Right forelimb (tissue), 1 donor: ENCODE measurements around the gene COX20.
"Not testable (repeated sequence)": the region's sequence is repeated elsewhere in the genome, so short reads cannot be mapped to it uniquely, and the experiment has no call there.

Experiments
- DNase-seq: peaks from one replicate; pipeline ENCODE4 v3.0.0-alpha.2; 2018

Gene COX20

DNA sequence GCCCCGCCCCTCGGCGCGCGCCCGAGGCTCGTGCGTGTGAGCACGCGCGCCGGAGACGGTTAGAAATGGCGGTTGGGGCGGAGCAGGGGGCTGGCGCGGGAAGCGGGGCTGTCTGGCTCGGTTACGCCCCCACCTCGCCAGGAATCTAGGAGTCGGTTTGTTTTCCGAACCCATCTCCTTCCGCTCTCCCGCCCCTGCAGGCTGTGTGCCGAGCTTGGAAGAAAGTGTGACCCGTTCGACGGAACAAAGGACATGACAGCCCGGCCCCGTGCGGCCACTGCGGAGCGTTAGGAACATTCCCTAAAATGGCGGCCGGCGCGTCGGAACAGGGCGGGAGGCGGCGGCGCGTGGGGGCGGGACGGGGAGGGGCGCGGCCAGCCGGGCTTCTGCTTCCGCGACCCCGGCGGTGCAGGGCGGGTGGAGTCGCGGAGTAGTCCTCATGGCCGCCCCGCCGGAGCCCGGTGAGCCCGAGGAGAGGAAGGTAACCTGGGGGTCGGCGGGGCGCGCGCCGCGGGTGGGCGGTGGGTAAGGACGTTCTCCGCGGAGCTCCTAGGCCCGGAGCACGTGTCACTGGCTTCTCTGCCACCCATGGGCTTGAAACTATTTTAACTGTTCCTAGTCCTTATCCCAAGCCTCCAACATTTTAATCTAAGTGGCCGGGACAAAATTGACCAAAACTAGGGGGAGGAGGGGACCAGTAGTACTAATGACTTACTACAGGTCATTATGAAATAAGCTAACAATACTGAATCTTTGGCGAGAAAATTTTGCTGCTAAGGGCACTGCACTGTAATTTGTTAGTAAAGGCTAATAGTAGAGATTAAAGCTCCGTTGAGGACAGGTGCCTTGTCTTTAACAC, at the start of gene COX20:
TSS of gene COX20 (plus strand) at position 383 of the 859 bp plus-strand sequence. CDS start at position 440, 57 bp downstream.
- peak; percentile 97 for DNase-seq

DNA sequence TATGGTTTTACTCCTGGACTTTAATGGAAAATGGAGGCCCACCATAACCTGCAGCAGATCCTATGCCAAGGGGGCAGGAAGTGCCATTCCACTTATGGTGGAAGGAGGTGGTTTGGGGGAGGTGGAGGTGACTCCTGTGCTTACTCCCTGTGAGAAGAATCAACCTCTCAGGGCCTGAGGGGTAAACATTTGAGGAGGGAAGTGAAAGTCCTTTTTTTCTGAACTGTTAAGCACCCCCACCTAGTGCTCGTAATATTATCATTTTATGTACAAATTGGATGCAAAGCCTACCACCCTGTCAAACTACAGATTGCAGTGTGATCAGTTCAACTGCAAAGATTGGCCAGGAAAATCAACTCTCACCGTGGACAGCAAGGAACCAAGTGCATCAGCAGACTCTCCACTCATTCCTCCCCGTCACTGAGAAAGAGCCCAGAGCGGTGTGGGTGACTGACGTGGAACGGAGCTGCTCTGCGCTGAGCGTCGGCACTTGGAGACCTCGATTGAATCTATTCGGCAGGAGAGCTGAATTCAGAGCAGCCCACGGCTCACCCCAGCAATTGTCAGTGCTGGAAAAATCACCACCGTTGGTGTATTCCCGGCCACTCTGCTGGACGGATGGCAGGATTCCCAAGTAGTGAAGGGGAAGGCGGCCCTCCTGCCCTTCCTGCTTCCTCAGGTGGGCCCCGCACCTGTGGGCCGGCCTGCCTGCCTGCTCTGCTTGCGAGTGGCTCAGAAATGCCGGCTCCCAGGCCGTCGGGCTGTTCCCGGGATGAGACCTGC, 46.8 kb upstream of the COX20 start:
- DNase-seq, result no peak

DNA sequence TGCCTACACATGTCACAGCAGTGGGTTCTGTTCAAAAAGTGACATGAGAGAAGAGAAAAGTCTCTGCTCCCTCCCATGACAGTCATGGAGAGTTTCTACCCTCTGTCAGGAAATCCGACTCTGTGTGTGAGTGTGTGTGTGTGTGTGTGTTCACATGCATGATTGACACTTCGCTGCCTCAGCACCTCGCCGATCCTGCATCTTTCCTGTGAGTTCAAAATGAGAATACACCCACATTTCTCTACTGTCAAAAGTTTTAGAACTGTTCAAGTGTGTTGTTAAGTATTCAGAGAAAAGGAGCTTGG, 46.2 kb upstream of the COX20 start:
- DNase-seq, result no peak

DNA sequence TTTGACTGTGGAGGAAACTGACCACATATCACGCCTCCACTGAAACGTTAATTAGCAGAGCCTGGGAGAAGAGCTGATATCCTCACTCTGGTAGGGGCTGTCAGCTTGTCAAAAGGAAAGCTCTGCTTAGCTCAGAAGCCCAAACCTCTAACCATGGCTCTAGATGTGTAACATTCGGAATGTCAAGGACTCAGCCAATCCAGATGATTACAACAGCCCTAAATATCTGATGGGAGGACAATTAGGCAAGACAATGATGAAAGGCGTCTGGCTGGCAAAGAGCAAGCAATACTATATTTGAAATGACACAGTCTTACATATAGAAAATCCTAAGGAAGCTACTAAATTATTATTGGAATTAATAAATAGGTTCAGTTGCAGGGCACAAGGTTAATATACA, 45.7 kb upstream of the COX20 start:
- no peak for DNase-seq

- DNase-seq, result no peak
Measured at GRCh38 chr1:244791061-244791460, 44.4 kb upstream of the COX20 start.

GRCh38 chr1:244792188-244792850, 43.1 kb upstream of the COX20 start:
- DNase-seq, result no peak

- DNase-seq, result no peak
Measured at GRCh38 chr1:244794071-244794470, 41.4 kb upstream of the COX20 start.

- DNase-seq, result not testable (repeated sequence)
Measured at GRCh38 chr1:244794516-244794915, 40.9 kb upstream of the COX20 start.

DNA sequence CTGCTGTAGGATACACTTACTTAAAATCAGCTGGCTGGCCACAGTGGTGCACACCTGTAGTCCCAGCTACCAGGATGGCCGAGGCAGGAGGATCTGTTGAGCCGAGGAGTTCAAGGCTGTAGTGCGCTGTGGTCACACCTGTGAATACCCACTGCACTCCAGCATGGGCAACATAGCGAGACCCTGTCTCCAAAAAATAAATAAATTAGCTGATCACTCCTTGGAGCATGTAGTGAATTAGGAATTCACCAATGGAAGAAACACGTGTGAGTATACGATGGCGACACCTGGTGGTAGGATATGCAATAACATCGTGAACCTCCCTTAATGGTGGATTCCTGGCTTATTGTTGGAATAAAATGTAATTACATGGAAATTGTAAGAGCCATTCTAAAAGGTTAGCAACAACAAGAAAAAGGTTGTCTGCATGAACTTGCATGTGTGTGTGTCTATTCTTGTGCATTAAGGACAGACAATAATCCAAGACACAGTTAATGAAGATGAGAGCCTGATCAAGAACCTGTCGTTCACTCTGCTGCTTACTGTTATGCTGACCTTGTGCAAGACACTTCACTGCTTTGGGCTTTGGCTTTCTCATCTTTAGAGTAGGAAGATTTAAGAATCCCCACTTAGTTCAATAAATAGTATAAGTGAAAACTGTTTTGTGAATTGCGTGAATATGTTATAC, 38.6 kb upstream of the COX20 start:
- DNase-seq, result peak; percentile 66

DNA sequence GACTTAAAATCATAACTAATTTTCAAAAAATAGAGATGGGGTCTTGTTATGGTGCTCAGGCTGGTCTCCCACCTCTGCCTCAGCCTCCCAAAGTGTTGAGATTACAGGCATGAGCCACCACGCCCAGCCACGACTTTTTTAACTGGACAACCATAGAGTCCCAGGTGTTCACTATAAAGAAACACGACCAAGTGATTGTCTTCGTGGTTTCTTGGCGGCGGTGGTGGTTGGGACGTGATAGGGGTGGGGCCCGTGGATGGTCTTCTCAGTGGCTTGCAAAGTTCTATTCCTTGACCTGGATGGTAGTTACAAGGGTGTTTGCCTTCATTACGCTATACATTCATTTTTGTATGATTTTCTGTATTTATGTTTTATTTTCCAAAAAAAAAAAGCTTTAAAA, 34.6 kb upstream of the COX20 start:
- DNase-seq, result no peak

GRCh38 chr1:244801246-244801645, 34.2 kb upstream of the COX20 start:
- DNase-seq, result no peak

GRCh38 chr1:244802041-244802440, 33.4 kb upstream of the COX20 start:
- DNase-seq, result no peak

GRCh38 chr1:244802556-244803239, 32.8 kb upstream of the COX20 start:
- DNase-seq, result no peak

GRCh38 chr1:244804841-244805240, 30.6 kb upstream of the COX20 start:
- DNase-seq, result no peak

DNA sequence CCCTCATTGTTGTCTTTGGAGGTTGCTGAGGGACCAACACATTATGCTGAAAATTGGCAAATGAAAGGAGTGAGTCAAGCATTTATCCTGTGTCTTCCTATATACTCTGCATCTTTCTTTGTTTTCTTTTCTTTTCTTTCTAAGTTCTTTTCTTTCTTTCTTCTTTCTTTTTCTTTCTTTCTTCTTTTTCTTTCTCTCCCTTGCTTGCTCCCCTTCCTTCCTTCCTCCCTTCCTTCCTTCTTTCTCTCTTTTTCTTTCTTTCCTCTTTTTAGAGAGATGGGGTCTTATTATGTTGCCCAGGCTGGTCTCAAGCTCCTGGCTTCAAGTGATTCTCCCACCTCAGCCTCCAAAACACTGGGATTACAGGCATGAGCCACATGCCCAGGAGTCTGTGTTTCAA, 28.3 kb upstream of the COX20 start:
- DNase-seq, result no peak

DNA sequence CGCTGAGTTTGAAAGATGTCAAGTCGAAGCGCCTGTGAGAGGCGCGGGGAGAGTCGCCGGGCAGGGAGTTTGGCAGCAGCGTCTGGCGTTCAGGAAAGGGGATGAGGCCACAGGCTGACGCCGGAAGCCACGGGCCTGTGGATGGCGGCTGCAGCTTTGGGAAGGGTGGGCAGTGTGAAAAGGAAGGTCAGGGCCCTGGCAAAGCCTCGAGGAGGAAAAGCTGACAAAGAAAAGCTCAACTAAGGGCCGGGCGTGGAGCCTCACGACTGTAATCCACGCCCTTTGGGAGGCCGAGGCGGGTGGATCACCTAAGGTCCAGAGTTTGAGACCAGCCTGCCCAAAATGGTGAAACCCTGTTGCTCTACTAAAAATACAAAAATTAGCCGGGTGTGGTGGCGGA, 25.2 kb upstream of the COX20 start:
- DNase-seq, result no peak

GRCh38 chr1:244813327-244813726, 22.1 kb upstream of the COX20 start:
- no peak for DNase-seq

DNA sequence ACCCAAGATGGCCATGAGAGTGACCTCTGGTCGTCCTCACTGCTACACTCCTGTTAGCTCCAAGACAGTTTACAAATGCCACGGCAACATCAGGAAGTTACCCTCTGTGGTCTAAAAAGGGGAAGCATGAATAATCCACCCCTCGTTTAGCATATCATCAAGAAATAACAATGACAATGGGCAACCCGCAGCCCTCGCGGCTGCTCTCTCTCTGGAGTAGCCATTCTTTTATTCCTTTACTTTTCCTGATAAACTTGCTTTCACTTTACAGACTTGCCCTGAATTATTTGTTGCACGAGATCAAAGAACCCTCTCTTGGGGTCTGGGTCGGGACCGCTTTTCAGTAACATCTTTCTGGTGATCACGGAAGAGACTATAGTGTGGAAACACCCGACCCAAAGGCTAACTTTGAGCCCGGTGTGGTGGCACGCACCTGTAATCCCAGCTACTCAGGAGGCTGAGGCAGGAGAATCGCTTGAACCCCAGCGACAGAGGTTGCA, 19.8 kb upstream of the COX20 start:
- DNase-seq, result no peak

DNA sequence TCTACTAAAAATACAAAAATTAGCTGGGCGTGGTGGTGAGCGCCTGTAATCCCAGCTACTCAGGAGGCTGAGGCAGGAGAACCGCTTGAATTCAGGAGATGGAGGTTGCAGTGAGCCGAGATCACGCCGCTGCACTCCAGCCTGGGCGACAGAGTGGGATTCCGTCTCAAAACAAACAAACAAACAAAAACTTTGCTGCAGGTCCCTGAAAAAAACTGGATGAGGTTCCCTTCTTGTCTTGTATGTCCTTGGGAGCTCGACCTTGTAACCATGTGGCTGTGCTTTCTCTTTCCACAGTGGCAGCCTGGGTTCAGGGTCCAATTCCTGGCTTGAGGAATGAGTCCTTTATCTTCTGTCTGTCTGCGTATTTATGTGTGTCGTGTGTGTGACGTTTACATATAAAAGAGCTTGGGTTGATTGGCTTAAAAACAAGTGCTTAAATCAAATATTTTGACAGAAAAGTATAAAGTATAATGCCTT, 18.0 kb upstream of the COX20 start:
- DNase-seq, result no peak

- no peak for DNase-seq
Measured at GRCh38 chr1:244820131-244820530, 15.3 kb upstream of the COX20 start.

DNA sequence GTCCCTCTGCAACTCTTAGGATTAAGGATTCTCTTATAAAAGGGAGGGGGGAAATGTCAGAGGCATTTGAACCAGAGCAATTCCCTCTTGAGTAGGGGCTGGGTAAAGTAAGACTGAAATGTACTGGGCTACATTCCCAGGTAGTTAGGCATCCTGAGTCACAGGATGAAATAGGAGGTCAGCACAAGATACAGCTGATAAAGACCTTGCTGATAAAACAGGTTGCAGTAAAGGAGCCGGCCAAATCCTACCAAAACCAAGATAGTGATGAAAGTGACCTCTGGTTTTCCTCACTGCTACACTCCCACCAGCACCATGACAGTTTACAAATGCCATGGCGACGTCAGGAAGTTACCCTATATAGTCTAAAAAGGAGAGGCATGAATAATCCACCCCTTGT, 14.3 kb upstream of the COX20 start:
- no peak for DNase-seq

- no peak for DNase-seq
Measured at GRCh38 chr1:244822878-244823277, 12.6 kb upstream of the COX20 start.
